ENCODE measurements around the gene PIGO. TPM values are rescaled to one million over a fixed set of nuclear protein-coding genes. Genes with fewer than 3 reads are reported as not detected.

Gene PIGO
- total and polyA plus RNA-seq, 9 of the 15 experiments (the other 6 are each of a cell fraction or from before 2014, with no cell fraction given), result 5.4 to 13.7 (median 9.7) TPM

- TF ChIP-seq TRIM28 (IDR thresholded peaks at IDR 0.05) (peak; percentile 89), ZNF445 (CRISPR knock-in tag; IDR thresholded peaks at IDR 0.05; ENCODE audit: low read depth) (no peak), STAT5B (CRISPR knock-in tag; IDR thresholded peaks at IDR 0.05) (no peak), ZNF444 (CRISPR knock-in tag; IDR thresholded peaks at IDR 0.05) (no peak), EP300 (IDR thresholded peaks at IDR 0.05; ENCODE audit: low read length) (no peak), MTA1 (IDR thresholded peaks at IDR 0.05; ENCODE audit: borderline replicate concordance) (no peak), KLF6 (CRISPR knock-in tag; IDR thresholded peaks at IDR 0.05; ENCODE audit: borderline replicate concordance) (no peak), ZBTB2 (IDR thresholded peaks at IDR 0.05) (no peak), ZNF518B (CRISPR knock-in tag; IDR thresholded peaks at IDR 0.05) (no peak), RNF219 (CRISPR knock-in tag; IDR thresholded peaks at IDR 0.05) (no peak), CBX1 (IDR thresholded peaks at IDR 0.05; ENCODE audit: low read depth) (peak; percentile 78; the same call in 1 of the 2 replicates), ZNF764 (CRISPR knock-in tag; IDR thresholded peaks at IDR 0.05; ENCODE audit: low read depth) (no peak), MITF (IDR thresholded peaks at IDR 0.05) (no peak), CBX5 (IDR thresholded peaks at IDR 0.05; ENCODE audit: borderline replicate concordance, low read depth) (peak; percentile 89), ATF6 (CRISPR knock-in tag; IDR thresholded peaks at IDR 0.05) (no peak), PRMT5 (CRISPR knock-in tag; IDR thresholded peaks at IDR 0.05) (no peak)
These were observed 45.6 kb upstream of the PIGO start (continued) for GRCh38 chr9:35142037-35142436.

Measured in K562 (cell line).